ENCODE data around the gene CTDSPL. TPM values are rescaled to one million over a fixed set of nuclear protein-coding genes. Genes with fewer than 3 reads are reported as not detected.

CTDSPL gene
- total RNA-seq, 1 donor from 2014 or later = 20.4 TPM

DNA sequence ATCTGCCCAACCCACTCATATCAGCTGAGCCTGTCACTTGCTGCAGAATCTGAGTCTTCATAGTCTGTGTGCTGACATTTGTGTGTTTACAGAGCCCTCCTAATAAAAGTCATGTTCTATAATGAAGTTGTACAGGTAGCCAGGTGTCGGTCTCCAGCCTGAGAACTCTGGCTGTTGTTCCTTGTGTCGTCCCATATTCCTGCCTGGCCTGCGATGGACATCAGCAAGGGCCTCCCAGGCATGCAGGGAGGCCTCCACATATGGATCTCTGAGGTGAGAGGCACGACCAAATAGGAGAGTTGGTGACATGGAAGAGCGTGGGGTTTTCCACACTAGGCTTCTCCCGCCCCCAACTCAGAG lies 131.8 kb downstream of the CTDSPL start:
- Histone ChIP-seq H3K27ac (ENCODE audit: low read depth, low read length) (peak overlapping the region; percentile 59), H3K36me3 (ENCODE audit: control insufficient read depth in 3 of 3, insufficient read depth in 3 of 3, low read length in 3 of 3) (no peaks in the 10 kb centered on the region), H3K4me3 (ENCODE audit: low read length in 3 of 3) (peak overlapping the region; percentile 78 to 81 (median 79)), H3K9ac (ENCODE audit: low read depth in 1 of 3, low read length in 3 of 3) (peak overlapping the region; percentile 5 to 85 (median 59)), H3K9me3 (ENCODE audit: control insufficient read depth in 3 of 3, low read length in 3 of 3) (no peaks in the 10 kb centered on the region), H3K4me1 (ENCODE audit: control insufficient read depth in 3 of 3, insufficient read depth in 3 of 3, low read length in 3 of 3) (peaks cover 9 to 19% (median 15%) of the 10 kb centered on the region in 3 donors), H3K27me3 (ENCODE audit: control insufficient read depth in 3 of 3, insufficient read depth in 3 of 3, low read length in 3 of 3) (no peaks in the 10 kb centered on the region)

GRCh38 chr3:37993820-37994638 lies 132.3 kb downstream of the CTDSPL start:
- H3K27ac ChIP-seq (ENCODE audit: low read depth, low read length) = peak overlapping the region; percentile 59
- peak overlapping the region; percentile 59 to 85 (median 76) for H3K9ac ChIP-seq (ENCODE audit: low read depth in 1 of 3, low read length in 3 of 3)
- no peaks in the 10 kb centered on the region for H3K9me3 ChIP-seq (ENCODE audit: control insufficient read depth in 3 of 3, low read length in 3 of 3)
- H3K36me3 ChIP-seq (ENCODE audit: control insufficient read depth in 3 of 3, insufficient read depth in 3 of 3, low read length in 3 of 3) = no peaks in the 10 kb centered on the region
- H3K4me3 ChIP-seq (ENCODE audit: low read length in 3 of 3) = peak overlapping the region; percentile 78 to 81 (median 79)
- H3K4me1 ChIP-seq (ENCODE audit: control insufficient read depth in 3 of 3, insufficient read depth in 3 of 3, low read length in 3 of 3) = peaks cover 12 to 22% (median 18%) of the 10 kb centered on the region in 3 donors
- H3K27me3 ChIP-seq (ENCODE audit: control insufficient read depth in 3 of 3, insufficient read depth in 3 of 3, low read length in 3 of 3) = no peaks in the 10 kb centered on the region

DNA sequence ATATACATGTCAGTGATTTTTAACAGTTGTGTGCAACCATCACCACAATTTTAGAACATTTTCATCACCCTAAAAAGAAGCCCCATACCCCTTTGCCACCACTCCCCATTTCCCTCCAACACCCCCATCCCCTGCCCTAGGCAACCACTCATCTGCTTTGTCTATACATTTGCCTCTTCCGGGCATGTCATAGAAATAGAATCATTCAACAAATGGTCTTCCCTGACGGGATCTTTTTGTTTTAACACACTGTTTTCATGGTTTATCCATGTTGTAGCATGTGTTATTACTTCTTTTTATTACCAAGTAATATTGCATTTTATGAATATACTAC lies 132.9 kb downstream of the CTDSPL start:
- H3K9ac ChIP-seq (ENCODE audit: low read depth in 1 of 3, low read length in 3 of 3) = peak overlapping the region in 2 of 3 donors; percentile 59 to 85

DNA sequence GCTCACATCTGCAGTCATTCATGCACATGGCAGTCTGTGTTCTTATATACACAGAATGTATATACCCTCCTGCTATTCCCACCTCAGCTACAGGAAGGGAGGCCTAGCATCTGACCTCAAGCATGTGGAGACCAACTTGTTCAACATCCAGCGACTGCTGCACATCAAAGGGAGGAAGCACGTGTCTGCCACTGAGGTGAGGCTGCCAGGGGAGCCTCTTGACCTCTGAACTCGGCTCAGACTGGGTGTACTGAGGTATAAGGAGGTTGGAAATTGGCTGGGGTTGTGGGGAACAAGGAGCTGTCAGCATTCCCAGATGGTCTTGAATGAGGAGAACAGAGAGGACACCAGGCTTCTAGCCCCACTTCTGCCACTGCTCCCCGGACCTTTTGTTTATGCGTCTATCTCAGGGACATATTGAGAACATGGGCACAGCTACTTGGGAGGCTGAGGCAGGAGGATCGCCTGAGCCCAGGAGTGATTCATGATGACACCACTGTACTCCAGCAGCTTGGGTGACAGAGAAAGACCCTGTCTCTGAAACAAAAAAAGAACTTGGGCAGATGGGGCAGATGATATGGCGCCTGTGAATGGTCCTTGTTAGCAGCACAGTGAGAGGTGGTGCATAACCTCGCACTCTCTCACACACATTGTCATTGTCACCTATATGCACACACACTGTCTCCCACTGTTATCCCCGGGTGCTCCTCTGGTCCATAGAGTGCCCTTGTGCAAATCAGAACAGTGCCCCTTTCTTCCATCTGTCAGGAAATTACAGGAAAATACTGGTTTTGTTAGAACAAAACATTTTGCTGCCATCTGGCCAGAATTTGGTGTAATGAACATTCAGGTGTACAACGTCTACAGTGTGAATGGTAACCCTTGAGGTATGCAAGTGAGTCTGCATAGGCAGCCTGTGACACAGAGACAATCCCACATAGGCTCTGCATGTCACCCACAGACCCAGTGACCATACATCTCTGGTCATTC lies 134.3 kb downstream of the CTDSPL start:
- Histone ChIP-seq H3K27me3 (ENCODE audit: control insufficient read depth in 3 of 3, insufficient read depth in 3 of 3, low read length in 3 of 3) (no peaks in the 10 kb centered on the region), H3K4me3 (ENCODE audit: low read length in 3 of 3) (no peak overlapping the region), H3K27ac (ENCODE audit: low read depth, low read length) (no peak overlapping the region), H3K36me3 (ENCODE audit: control insufficient read depth in 3 of 3, insufficient read depth in 3 of 3, low read length in 3 of 3) (no peaks in the 10 kb centered on the region), H3K9me3 (ENCODE audit: control insufficient read depth in 3 of 3, low read length in 3 of 3) (no peaks in the 10 kb centered on the region), H3K4me1 (ENCODE audit: control insufficient read depth in 3 of 3, insufficient read depth in 3 of 3, low read length in 3 of 3) (peaks cover 12 to 28% (median 21%) of the 10 kb centered on the region in 3 donors), H3K9ac (ENCODE audit: low read depth in 1 of 3, low read length in 3 of 3) (no peak overlapping the region)

More for the DNA sequence above, 132.9 kb downstream of the CTDSPL start:
- H3K9me3 ChIP-seq (ENCODE audit: control insufficient read depth in 3 of 3, low read length in 3 of 3) = no peaks in the 10 kb centered on the region
- H3K4me1 ChIP-seq (ENCODE audit: control insufficient read depth in 3 of 3, insufficient read depth in 3 of 3, low read length in 3 of 3) = peaks cover 12 to 27% (median 21%) of the 10 kb centered on the region in 3 donors
- peak overlapping the region; percentile 78 to 81 (median 79) for H3K4me3 ChIP-seq (ENCODE audit: low read length in 3 of 3)
- H3K27me3 ChIP-seq (ENCODE audit: control insufficient read depth in 3 of 3, insufficient read depth in 3 of 3, low read length in 3 of 3) = no peaks in the 10 kb centered on the region
- no peaks in the 10 kb centered on the region for H3K36me3 ChIP-seq (ENCODE audit: control insufficient read depth in 3 of 3, insufficient read depth in 3 of 3, low read length in 3 of 3)
- peak overlapping the region; percentile 59 for H3K27ac ChIP-seq (ENCODE audit: low read depth, low read length)

- Histone ChIP-seq H3K27me3 (ENCODE audit: control insufficient read depth in 3 of 3, insufficient read depth in 3 of 3, low read length in 3 of 3) (no peaks in the 10 kb centered on the region), H3K4me1 (ENCODE audit: control insufficient read depth in 3 of 3, insufficient read depth in 3 of 3, low read length in 3 of 3) (peaks cover 12 to 28% (median 21%) of the 10 kb centered on the region in 3 donors), H3K9me3 (ENCODE audit: control insufficient read depth in 3 of 3, low read length in 3 of 3) (no peaks in the 10 kb centered on the region), H3K4me3 (ENCODE audit: low read length in 3 of 3) (no peak overlapping the region), H3K27ac (ENCODE audit: low read depth, low read length) (no peak overlapping the region), H3K9ac (ENCODE audit: low read depth in 1 of 3, low read length in 3 of 3) (no peak overlapping the region), H3K36me3 (ENCODE audit: control insufficient read depth in 3 of 3, insufficient read depth in 3 of 3, low read length in 3 of 3) (peaks cover 0 to 3% (median 2%) of the 10 kb centered on the region in 3 donors)
These were observed 135.2 kb downstream of the CTDSPL start for GRCh38 chr3:37996785-37997301.

- Histone ChIP-seq H3K4me1 (ENCODE audit: control insufficient read depth in 3 of 3, insufficient read depth in 3 of 3, low read length in 3 of 3) (peaks cover 12 to 28% (median 21%) of the 10 kb centered on the region in 3 donors), H3K9ac (ENCODE audit: low read depth in 1 of 3, low read length in 3 of 3) (no peak overlapping the region), H3K4me3 (ENCODE audit: low read length in 3 of 3) (no peak overlapping the region), H3K27me3 (ENCODE audit: control insufficient read depth in 3 of 3, insufficient read depth in 3 of 3, low read length in 3 of 3) (no peaks in the 10 kb centered on the region), H3K36me3 (ENCODE audit: control insufficient read depth in 3 of 3, insufficient read depth in 3 of 3, low read length in 3 of 3) (peaks cover 2 to 6% (median 3%) of the 10 kb centered on the region in 3 donors), H3K9me3 (ENCODE audit: control insufficient read depth in 3 of 3, low read length in 3 of 3) (no peaks in the 10 kb centered on the region), H3K27ac (ENCODE audit: low read depth, low read length) (no peak overlapping the region)
These were observed 135.7 kb downstream of the CTDSPL start for GRCh38 chr3:37997342-37997741.

GRCh38 chr3:37997791-37998370 lies 136.2 kb downstream of the CTDSPL start:
- H3K27me3 ChIP-seq (ENCODE audit: control insufficient read depth in 3 of 3, insufficient read depth in 3 of 3, low read length in 3 of 3) = no peaks in the 10 kb centered on the region
- H3K27ac ChIP-seq (ENCODE audit: low read depth, low read length) = peak overlapping the region; percentile 82
- peaks cover 12 to 28% (median 21%) of the 10 kb centered on the region in 3 donors for H3K4me1 ChIP-seq (ENCODE audit: control insufficient read depth in 3 of 3, insufficient read depth in 3 of 3, low read length in 3 of 3)
- H3K9ac ChIP-seq (ENCODE audit: low read depth in 1 of 3, low read length in 3 of 3) = peak overlapping the region in 1 of 3 donors; percentile 90
- H3K36me3 ChIP-seq (ENCODE audit: control insufficient read depth in 3 of 3, insufficient read depth in 3 of 3, low read length in 3 of 3) = peaks cover 2 to 6% (median 4%) of the 10 kb centered on the region in 3 donors
- H3K9me3 ChIP-seq (ENCODE audit: control insufficient read depth in 3 of 3, low read length in 3 of 3) = no peaks in the 10 kb centered on the region
- no peak overlapping the region for H3K4me3 ChIP-seq (ENCODE audit: low read length in 3 of 3)

- H3K4me1 ChIP-seq (ENCODE audit: control insufficient read depth in 3 of 3, insufficient read depth in 3 of 3, low read length in 3 of 3) = peaks cover 11 to 29% (median 22%) of the 10 kb centered on the region in 3 donors
- no peaks in the 10 kb centered on the region for H3K9me3 ChIP-seq (ENCODE audit: control insufficient read depth in 3 of 3, low read length in 3 of 3)
- H3K9ac ChIP-seq (ENCODE audit: low read depth in 1 of 3, low read length in 3 of 3) = no peak overlapping the region
- H3K27ac ChIP-seq (ENCODE audit: low read depth, low read length) = no peak overlapping the region
- H3K4me3 ChIP-seq (ENCODE audit: low read length in 3 of 3) = no peak overlapping the region
- peaks cover 2 to 6% (median 4%) of the 10 kb centered on the region in 3 donors for H3K36me3 ChIP-seq (ENCODE audit: control insufficient read depth in 3 of 3, insufficient read depth in 3 of 3, low read length in 3 of 3)
- no peaks in the 10 kb centered on the region for H3K27me3 ChIP-seq (ENCODE audit: control insufficient read depth in 3 of 3, insufficient read depth in 3 of 3, low read length in 3 of 3)
These were observed 138.2 kb downstream of the CTDSPL start for GRCh38 chr3:37999836-38000235.

DNA sequence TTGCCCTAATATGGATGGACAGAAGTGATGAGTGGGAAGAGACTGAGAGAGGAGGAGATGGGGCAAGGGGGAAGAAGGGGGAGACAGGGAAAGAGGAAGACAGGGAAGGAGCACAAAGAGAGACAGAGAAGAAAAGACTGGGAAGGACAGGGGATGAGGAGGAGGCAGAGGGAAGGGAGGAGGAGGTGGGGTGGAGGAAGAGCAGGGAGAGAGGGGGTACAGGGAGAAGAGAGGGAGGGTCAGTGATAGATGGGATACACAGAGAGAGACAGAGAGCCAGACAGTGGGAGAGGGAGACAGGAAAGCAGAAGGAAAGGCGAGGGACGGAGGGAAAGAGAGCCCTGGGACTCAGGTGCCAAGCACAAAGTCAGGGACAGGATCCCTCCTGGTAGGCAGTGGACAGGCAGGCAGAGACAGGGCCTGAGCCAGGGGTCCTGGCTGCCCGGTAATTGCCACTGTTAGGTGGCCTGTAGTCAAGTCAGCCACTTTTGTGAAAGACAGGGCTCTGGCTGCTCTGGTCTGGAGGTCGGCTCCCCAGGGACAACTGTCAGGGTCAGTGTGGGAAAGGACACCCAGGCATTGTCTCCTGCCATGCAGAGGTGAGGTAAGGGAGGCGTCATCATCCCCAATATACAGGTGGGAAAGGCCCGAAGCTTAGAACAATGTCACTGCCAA lies 138.7 kb downstream of the CTDSPL start:
- H3K36me3 ChIP-seq (ENCODE audit: control insufficient read depth in 3 of 3, insufficient read depth in 3 of 3, low read length in 3 of 3) = peaks cover 2 to 6% (median 4%) of the 10 kb centered on the region in 3 donors
- no peaks in the 10 kb centered on the region for H3K27me3 ChIP-seq (ENCODE audit: control insufficient read depth in 3 of 3, insufficient read depth in 3 of 3, low read length in 3 of 3)
- no peak overlapping the region for H3K4me3 ChIP-seq (ENCODE audit: low read length in 3 of 3)
- H3K4me1 ChIP-seq (ENCODE audit: control insufficient read depth in 3 of 3, insufficient read depth in 3 of 3, low read length in 3 of 3) = peaks cover 11 to 31% (median 24%) of the 10 kb centered on the region in 3 donors
- H3K9me3 ChIP-seq (ENCODE audit: control insufficient read depth in 3 of 3, low read length in 3 of 3) = no peaks in the 10 kb centered on the region
- peak overlapping the region in 1 of 3 donors; percentile 14 for H3K9ac ChIP-seq (ENCODE audit: low read depth in 1 of 3, low read length in 3 of 3)
- H3K27ac ChIP-seq (ENCODE audit: low read depth, low read length) = no peak overlapping the region
